ENCODE results near the gene AAMP.

DNA sequence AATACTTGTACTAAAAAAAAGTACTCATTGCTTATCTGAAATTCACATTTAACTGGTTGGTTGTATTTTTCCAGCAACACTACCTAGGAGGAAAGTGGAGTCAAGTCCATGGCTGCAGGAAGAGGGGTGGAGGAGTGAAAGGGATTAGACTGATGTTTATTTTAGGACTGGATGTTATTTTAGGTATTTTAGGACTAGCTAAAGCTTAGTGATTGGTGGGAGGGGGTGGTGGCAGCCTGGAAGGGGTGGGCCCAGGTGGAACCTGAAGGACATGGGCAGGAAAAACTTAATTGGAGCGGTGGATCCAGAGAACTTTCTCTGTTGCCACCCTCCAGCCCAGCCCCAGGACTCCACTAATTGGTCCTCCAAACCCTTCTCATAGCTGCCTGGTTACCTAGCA, 26.3 kb upstream of the AAMP start:
- TF ChIP-seq, protein P1, sequence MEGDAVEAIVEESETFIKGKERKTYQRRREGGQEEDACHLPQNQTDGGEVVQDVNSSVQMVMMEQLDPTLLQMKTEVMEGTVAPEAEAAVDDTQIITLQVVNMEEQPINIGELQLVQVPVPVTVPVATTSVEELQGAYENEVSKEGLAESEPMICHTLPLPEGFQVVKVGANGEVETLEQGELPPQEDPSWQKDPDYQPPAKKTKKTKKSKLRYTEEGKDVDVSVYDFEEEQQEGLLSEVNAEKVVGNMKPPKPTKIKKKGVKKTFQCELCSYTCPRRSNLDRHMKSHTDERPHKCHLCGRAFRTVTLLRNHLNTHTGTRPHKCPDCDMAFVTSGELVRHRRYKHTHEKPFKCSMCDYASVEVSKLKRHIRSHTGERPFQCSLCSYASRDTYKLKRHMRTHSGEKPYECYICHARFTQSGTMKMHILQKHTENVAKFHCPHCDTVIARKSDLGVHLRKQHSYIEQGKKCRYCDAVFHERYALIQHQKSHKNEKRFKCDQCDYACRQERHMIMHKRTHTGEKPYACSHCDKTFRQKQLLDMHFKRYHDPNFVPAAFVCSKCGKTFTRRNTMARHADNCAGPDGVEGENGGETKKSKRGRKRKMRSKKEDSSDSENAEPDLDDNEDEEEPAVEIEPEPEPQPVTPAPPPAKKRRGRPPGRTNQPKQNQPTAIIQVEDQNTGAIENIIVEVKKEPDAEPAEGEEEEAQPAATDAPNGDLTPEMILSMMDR (conservative IDR thresholded peaks at IDR 0.05; ENCODE audit: low read length) = no peak
- no peak for TF ChIP-seq EZH2phosphoT487 (IDR thresholded peaks at IDR 0.05; ENCODE audit: borderline replicate concordance, low read depth, low read length)
